ENCODE measurements around the gene RIMS1. TPM values are rescaled to one million over a fixed set of nuclear protein-coding genes. Genes with fewer than 3 reads are reported as not detected.

Gene RIMS1
- total and polyA plus RNA-seq, 2 experiments from 2014 or later: 0.29 to 0.92 TPM

GRCh38 chr6:72035486-72035885 lies 149.1 kb downstream of the RIMS1 start:
- Histone ChIP-seq H3K4me3 (no peak overlapping the region), H3K27me3 (no peaks in the 10 kb centered on the region), H3K27ac (no peak overlapping the region), H3K36me3 (no peaks in the 10 kb centered on the region), H3K9me3 (ENCODE audit: low read depth) (no peaks in the 10 kb centered on the region), H3K4me1 (ENCODE audit: low read depth) (no peaks in the 10 kb centered on the region)
- TF ChIP-seq CTCF (IDR thresholded peaks at IDR 0.05; ENCODE audit: low read depth, low read length): no peak
- no peak for DNase-seq (ENCODE audit: low read depth in 1 of 2, low spot score in 1 of 2)

GRCh38 chr6:72035966-72036365 lies 149.6 kb downstream of the RIMS1 start:
- H3K36me3 ChIP-seq: no peaks in the 10 kb centered on the region
- H3K27me3 ChIP-seq: no peaks in the 10 kb centered on the region
- DNase-seq (ENCODE audit: low read depth in 1 of 2, low spot score in 1 of 2): no peak
- no peak overlapping the region for H3K27ac ChIP-seq
- TF ChIP-seq CTCF (IDR thresholded peaks at IDR 0.05; ENCODE audit: low read depth, low read length): no peak
- H3K4me3 ChIP-seq: no peak overlapping the region
- no peaks in the 10 kb centered on the region for H3K9me3 ChIP-seq (ENCODE audit: low read depth)
- H3K4me1 ChIP-seq (ENCODE audit: low read depth): no peaks in the 10 kb centered on the region

- no peak for TF ChIP-seq CTCF (IDR thresholded peaks at IDR 0.05; ENCODE audit: low read depth, low read length)
- Histone ChIP-seq H3K9me3 (ENCODE audit: low read depth) (no peaks in the 10 kb centered on the region), H3K4me3 (no peak overlapping the region), H3K36me3 (no peaks in the 10 kb centered on the region), H3K27ac (no peak overlapping the region), H3K4me1 (ENCODE audit: low read depth) (no peaks in the 10 kb centered on the region), H3K27me3 (no peaks in the 10 kb centered on the region)
- no peak for DNase-seq (ENCODE audit: low read depth in 1 of 2, low spot score in 1 of 2)
These were observed 150.7 kb downstream of the RIMS1 start for GRCh38 chr6:72037006-72037405.

- Histone ChIP-seq H3K36me3 (no peaks in the 10 kb centered on the region), H3K9me3 (ENCODE audit: low read depth) (no peaks in the 10 kb centered on the region), H3K4me3 (no peak overlapping the region), H3K27ac (no peak overlapping the region), H3K4me1 (ENCODE audit: low read depth) (no peaks in the 10 kb centered on the region), H3K27me3 (no peaks in the 10 kb centered on the region)
- no peak for TF ChIP-seq CTCF (IDR thresholded peaks at IDR 0.05; ENCODE audit: low read depth, low read length)
- peak in 1 of 2 donors; percentile 14 for DNase-seq (ENCODE audit: low read depth in 1 of 2, low spot score in 1 of 2)
These were observed 153.8 kb downstream of the RIMS1 start for GRCh38 chr6:72040111-72040510.

- H3K27ac ChIP-seq: no peak overlapping the region
- H3K27me3 ChIP-seq: no peaks in the 10 kb centered on the region
- no peak for TF ChIP-seq CTCF (IDR thresholded peaks at IDR 0.05; ENCODE audit: low read depth, low read length)
- H3K36me3 ChIP-seq: no peaks in the 10 kb centered on the region
- H3K4me3 ChIP-seq: no peak overlapping the region
- H3K4me1 ChIP-seq (ENCODE audit: low read depth): no peaks in the 10 kb centered on the region
- H3K9me3 ChIP-seq (ENCODE audit: low read depth): no peaks in the 10 kb centered on the region
- peak in 1 of 2 donors; percentile 47 for DNase-seq (ENCODE audit: low read depth in 1 of 2, low spot score in 1 of 2)
These were observed 155.7 kb downstream of the RIMS1 start for GRCh38 chr6:72042088-72042487.

- Histone ChIP-seq H3K4me1 (ENCODE audit: low read depth) (no peaks in the 10 kb centered on the region), H3K27ac (no peak overlapping the region), H3K4me3 (no peak overlapping the region), H3K9me3 (ENCODE audit: low read depth) (no peaks in the 10 kb centered on the region), H3K36me3 (no peaks in the 10 kb centered on the region), H3K27me3 (no peaks in the 10 kb centered on the region)
- DNase-seq (ENCODE audit: low read depth in 1 of 2, low spot score in 1 of 2): no peak
- TF ChIP-seq CTCF (IDR thresholded peaks at IDR 0.05; ENCODE audit: low read depth, low read length): no peak
These were observed 161.7 kb downstream of the RIMS1 start for GRCh38 chr6:72048080-72048479.
